ENCODE measurements around the gene TYMS.

Gene TYMS
- long read RNA-seq, transcript TYMS-203 (7 exons, 1,662 nt), result major isoform, 2,552 of 2,740 reads
- long read RNA-seq, transcript TYMS-201 (6 exons, 1,327 nt), result minor isoform, 79 of 2,740 reads
- long read RNA-seq, partial matches to known transcripts, result 27 of 2,740 reads
- long read RNA-seq, other reads (novel, unspliced or antisense), result 82 of 2,740 reads

DNA sequence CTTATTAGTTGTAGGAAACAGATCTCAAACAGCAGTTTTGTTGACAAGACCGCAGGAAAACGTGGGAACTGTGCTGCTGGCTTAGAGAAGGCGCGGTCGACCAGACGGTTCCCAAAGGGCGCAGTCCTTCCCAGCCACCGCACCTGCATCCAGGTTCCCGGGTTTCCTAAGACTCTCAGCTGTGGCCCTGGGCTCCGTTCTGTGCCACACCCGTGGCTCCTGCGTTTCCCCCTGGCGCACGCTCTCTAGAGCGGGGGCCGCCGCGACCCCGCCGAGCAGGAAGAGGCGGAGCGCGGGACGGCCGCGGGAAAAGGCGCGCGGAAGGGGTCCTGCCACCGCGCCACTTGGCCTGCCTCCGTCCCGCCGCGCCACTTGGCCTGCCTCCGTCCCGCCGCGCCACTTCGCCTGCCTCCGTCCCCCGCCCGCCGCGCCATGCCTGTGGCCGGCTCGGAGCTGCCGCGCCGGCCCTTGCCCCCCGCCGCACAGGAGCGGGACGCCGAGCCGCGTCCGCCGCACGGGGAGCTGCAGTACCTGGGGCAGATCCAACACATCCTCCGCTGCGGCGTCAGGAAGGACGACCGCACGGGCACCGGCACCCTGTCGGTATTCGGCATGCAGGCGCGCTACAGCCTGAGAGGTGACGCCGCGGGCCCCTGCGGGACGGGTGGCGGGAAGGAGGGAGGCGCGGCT lies at the start of gene TYMS:
Gene TYMS, plus strand, starts transcription at position 343 of the 690 bp plus-strand sequence. Its CDS starts 90 bp downstream, at position 433.
- Histone ChIP-seq H3K27me3 (ENCODE audit: insufficient read depth, poor library complexity, severe bottlenecking) (no peaks in the 10 kb centered on the region), H3K27ac (replicated peaks) (peak within 1 kb of the TSS; percentile 99), H3K4me3 (replicated peaks; ENCODE audit: insufficient read depth, low read length) (peak within 1 kb of the TSS; percentile 79)
- DNase-seq (ENCODE audit: low read depth in 1 of 2, low spot score in 1 of 2), result peak; percentile 59 to 83
- TF ChIP-seq, protein P1, sequence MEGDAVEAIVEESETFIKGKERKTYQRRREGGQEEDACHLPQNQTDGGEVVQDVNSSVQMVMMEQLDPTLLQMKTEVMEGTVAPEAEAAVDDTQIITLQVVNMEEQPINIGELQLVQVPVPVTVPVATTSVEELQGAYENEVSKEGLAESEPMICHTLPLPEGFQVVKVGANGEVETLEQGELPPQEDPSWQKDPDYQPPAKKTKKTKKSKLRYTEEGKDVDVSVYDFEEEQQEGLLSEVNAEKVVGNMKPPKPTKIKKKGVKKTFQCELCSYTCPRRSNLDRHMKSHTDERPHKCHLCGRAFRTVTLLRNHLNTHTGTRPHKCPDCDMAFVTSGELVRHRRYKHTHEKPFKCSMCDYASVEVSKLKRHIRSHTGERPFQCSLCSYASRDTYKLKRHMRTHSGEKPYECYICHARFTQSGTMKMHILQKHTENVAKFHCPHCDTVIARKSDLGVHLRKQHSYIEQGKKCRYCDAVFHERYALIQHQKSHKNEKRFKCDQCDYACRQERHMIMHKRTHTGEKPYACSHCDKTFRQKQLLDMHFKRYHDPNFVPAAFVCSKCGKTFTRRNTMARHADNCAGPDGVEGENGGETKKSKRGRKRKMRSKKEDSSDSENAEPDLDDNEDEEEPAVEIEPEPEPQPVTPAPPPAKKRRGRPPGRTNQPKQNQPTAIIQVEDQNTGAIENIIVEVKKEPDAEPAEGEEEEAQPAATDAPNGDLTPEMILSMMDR (IDR thresholded peaks at IDR 0.05; ENCODE audit: insufficient read depth, low read length), result no peak
- no peak for TF ChIP-seq GABPA (IDR thresholded peaks at IDR 0.05; ENCODE audit: low read depth)
- TF ChIP-seq SPI1 (IDR thresholded peaks at IDR 0.05; ENCODE audit: borderline replicate concordance, low read depth), result 0 out of 2 replicates have a peak, but pooled peaks have one; percentile 3
- TF ChIP-seq POLR2AphosphoS5 (IDR thresholded peaks at IDR 0.05; ENCODE audit: low read depth), result peak; percentile 61; the same call in 1 of the 2 replicates
- TF ChIP-seq, protein P2, sequence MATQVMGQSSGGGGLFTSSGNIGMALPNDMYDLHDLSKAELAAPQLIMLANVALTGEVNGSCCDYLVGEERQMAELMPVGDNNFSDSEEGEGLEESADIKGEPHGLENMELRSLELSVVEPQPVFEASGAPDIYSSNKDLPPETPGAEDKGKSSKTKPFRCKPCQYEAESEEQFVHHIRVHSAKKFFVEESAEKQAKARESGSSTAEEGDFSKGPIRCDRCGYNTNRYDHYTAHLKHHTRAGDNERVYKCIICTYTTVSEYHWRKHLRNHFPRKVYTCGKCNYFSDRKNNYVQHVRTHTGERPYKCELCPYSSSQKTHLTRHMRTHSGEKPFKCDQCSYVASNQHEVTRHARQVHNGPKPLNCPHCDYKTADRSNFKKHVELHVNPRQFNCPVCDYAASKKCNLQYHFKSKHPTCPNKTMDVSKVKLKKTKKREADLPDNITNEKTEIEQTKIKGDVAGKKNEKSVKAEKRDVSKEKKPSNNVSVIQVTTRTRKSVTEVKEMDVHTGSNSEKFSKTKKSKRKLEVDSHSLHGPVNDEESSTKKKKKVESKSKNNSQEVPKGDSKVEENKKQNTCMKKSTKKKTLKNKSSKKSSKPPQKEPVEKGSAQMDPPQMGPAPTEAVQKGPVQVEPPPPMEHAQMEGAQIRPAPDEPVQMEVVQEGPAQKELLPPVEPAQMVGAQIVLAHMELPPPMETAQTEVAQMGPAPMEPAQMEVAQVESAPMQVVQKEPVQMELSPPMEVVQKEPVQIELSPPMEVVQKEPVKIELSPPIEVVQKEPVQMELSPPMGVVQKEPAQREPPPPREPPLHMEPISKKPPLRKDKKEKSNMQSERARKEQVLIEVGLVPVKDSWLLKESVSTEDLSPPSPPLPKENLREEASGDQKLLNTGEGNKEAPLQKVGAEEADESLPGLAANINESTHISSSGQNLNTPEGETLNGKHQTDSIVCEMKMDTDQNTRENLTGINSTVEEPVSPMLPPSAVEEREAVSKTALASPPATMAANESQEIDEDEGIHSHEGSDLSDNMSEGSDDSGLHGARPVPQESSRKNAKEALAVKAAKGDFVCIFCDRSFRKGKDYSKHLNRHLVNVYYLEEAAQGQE (IDR thresholded peaks at IDR 0.05; ENCODE audit: insufficient replicate concordance, low read depth), result peak; percentile 43

DNA sequence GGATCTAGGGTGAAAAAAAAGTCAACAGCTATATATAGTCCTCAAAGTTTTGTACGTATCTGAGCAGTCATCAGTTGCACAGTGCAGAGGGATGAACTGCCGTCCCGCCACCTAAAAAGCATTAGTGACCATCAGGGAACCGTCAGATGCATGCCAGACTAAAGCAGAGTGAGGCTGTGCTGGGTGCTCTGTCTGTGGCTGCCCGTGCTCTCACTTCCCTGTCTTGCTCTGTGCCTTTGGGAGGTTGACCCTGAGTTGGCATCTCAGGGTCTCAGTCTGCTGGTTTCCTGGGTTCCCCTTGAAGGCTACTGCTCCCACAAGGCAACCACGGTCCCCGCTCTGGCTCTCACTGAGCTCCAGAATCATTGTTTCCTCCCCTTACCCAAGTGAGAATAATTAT lies 49.5 kb upstream of the TYMS start:
- no peak overlapping the region for H3K27ac ChIP-seq (replicated peaks)
- DNase-seq (ENCODE audit: low read depth in 1 of 2, low spot score in 1 of 2), result no peak
- no peak overlapping the region for H3K4me3 ChIP-seq (replicated peaks; ENCODE audit: insufficient read depth, low read length)
- no peak for TF ChIP-seq SPI1 (IDR thresholded peaks at IDR 0.05; ENCODE audit: borderline replicate concordance, low read depth)
- TF ChIP-seq GABPA (IDR thresholded peaks at IDR 0.05; ENCODE audit: low read depth), result no peak
- no peak for TF ChIP-seq POLR2AphosphoS5 (IDR thresholded peaks at IDR 0.05; ENCODE audit: low read depth)
- TF ChIP-seq, protein P1 (IDR thresholded peaks at IDR 0.05; ENCODE audit: insufficient read depth, low read length), result no peak
- TF ChIP-seq, protein P2 (IDR thresholded peaks at IDR 0.05; ENCODE audit: insufficient replicate concordance, low read depth), result no peak
- no peaks in the 10 kb centered on the region for H3K27me3 ChIP-seq (ENCODE audit: insufficient read depth, poor library complexity, severe bottlenecking)

DNA sequence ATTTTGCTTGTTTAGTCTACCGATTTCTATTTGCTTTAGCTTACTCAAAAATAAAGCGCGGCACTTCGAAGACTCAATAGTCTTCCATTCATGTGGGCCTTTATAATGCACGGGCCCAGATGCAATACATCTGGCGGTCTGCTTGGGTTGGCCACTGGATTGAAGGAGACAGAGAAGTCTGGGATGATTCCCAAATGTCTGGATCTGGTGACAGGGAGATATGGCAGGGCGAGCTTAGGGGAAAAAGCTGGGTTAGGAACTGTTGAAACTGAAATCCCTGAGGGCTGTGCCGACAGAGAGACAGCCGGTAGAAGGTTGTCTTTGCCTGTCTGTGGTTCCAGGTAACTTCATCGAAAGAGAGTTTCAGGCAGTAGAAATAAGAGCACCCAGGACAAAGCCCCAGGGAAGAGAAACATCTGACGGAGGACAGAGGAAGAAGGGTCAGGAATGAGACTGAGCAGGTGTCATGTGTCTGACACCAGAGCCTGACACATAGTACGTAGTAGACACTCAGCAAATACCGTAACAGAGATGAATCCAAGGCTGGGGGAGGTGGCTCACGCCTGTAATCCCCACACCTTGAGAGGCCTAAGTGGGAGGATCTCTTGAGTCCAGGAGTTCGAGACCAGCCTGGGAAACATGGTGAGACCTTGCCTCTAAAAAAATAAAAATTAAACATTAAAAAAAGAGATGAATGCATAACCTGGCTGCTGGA lies 47.1 kb upstream of the TYMS start:
- TF ChIP-seq POLR2AphosphoS5 (IDR thresholded peaks at IDR 0.05; ENCODE audit: low read depth), result no peak
- TF ChIP-seq, protein P1 (IDR thresholded peaks at IDR 0.05; ENCODE audit: insufficient read depth, low read length), result no peak
- no peak for TF ChIP-seq SPI1 (IDR thresholded peaks at IDR 0.05; ENCODE audit: borderline replicate concordance, low read depth)
- DNase-seq (ENCODE audit: low read depth in 1 of 2, low spot score in 1 of 2), result no peak
- no peak overlapping the region for H3K27ac ChIP-seq (replicated peaks)
- no peak overlapping the region for H3K4me3 ChIP-seq (replicated peaks; ENCODE audit: insufficient read depth, low read length)
- H3K27me3 ChIP-seq (ENCODE audit: insufficient read depth, poor library complexity, severe bottlenecking), result no peaks in the 10 kb centered on the region
